Esophagus (tissue), 2 donors: ENCODE results near the gene CACNB3. TPM values are rescaled to one million over a fixed set of nuclear protein-coding genes. Genes with fewer than 3 reads are reported as not detected.
A peak's percentile ranks its signal among the peaks of the same experiment; 100 is the strongest.
"Not testable (repeated sequence)": the region's sequence is repeated elsewhere in the genome, so short reads cannot be mapped to it uniquely, and the experiment has no call there.

Experiments
- H3K27ac ChIP-seq, 2 donors: one replicate each; pipeline ENCODE4 v1.5.1; 2013; ENCODE audit warnings: low read depth in 2 of 2, mild to moderate bottlenecking in 2 of 2, inconsistent platforms in 1 of 2, low read length in 1 of 2, moderate library complexity in 1 of 2
- H3K27me3 ChIP-seq, 2 donors: one replicate each; pipeline ENCODE4 v1.6.1; 2013; ENCODE audit warnings: low read length in 2 of 2, control low read depth in 1 of 2, mild to moderate bottlenecking in 1 of 2; ENCODE audit not compliant: insufficient read depth in 2 of 2, control insufficient read depth in 1 of 2
- H3K36me3 ChIP-seq, 2 donors: one replicate each; pipeline ENCODE4 v1.6.1; 2013; ENCODE audit warnings: low read length in 1 of 2; ENCODE audit not compliant: control insufficient read depth in 2 of 2, insufficient read depth in 2 of 2
- H3K4me1 ChIP-seq, 2 donors: one replicate each; pipeline ENCODE4 v1.6.1; 2013; ENCODE audit warnings: low read length in 1 of 2; ENCODE audit not compliant: control insufficient read depth in 2 of 2, insufficient read depth in 2 of 2
- H3K4me3 ChIP-seq, 2 donors: one replicate each; pipeline ENCODE4 v1.5.1; 2013; ENCODE audit warnings: low read length in 2 of 2, mild to moderate bottlenecking in 2 of 2, low read depth in 1 of 2, moderate library complexity in 1 of 2
- H3K9me3 ChIP-seq, 2 donors: one replicate each; pipeline ENCODE4 v1.6.1; 2013; ENCODE audit warnings: mild to moderate bottlenecking in 2 of 2, low read depth in 1 of 2, low read length in 1 of 2, moderate library complexity in 1 of 2; ENCODE audit not compliant: control insufficient read depth in 2 of 2, insufficient read depth in 1 of 2
- WGBS, 2 donors: extraction: QIAGEN DNeasy Blood & Tissue Kit; methylation state at CpG; one replicate each; pipeline ENCODE4 v1.1.7; 2013; 5-methylcytosine and 5-hydroxymethylcytosine counted together
- polyA plus RNA-seq, 2 donors: library from polyadenylated mRNA; stranded (reverse); fragments of 200-250 nt; gene quantifications; one replicate each; pipeline ENCODE4 v1.2.3, GENCODE V29; 2013
- donor health status: healthy with polysubstance abuse.
- donor health status: Bipolar disorder and iron deficiency.

CACNB3 gene
- polyA plus RNA-seq, 2 donors, result 21.5 to 24.3 TPM

DNA sequence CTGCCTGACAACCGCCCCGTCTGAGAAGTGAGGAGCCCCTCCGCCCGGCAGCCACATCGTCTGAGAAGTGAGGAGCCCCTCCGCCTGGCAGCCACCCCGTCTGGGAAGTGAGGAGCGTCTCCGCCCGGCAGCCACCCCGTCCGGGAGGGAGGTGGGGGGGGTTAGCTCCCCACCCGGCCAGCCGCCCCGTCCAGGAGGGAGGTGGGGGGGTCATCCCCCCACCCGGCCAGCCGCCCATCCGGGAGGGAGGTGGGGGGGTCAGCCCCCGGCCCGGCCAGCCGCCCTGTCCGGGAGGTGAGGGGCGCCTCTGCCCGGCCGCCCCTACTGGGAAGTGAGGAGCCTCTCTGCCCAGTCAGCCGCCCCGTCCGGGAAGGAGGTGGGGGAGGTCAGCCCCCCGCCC, 23.7 kb downstream of the CACNB3 start:
- H3K9me3 ChIP-seq, H3K4me1 ChIP-seq, H3K4me3 ChIP-seq, H3K27me3 ChIP-seq, H3K27ac ChIP-seq: not testable (repeated sequence)
- WGBS, 2 donors, result 91 to 95% methylated on average over 21 to 29 of the region's 29 CpGs
- H3K36me3 ChIP-seq, result peaks cover 14 to 29% of the 10 kb centered on the region in 2 donors

- H3K36me3 ChIP-seq, result peaks cover 0 to 3% of the 10 kb centered on the region in 2 donors
- H3K4me1 ChIP-seq, result no peaks in the 10 kb centered on the region
- H3K4me3 ChIP-seq, result peak within 1 kb of the TSS; percentile 96 to 97
- peak within 1 kb of the TSS; percentile 88 to 90 for H3K27ac ChIP-seq
- no peaks in the 10 kb centered on the region for H3K9me3 ChIP-seq
- H3K27me3 ChIP-seq, result no peaks in the 10 kb centered on the region
- 0% methylated on average over 53 of the region's 53 CpGs for WGBS, 2 donors
Measured at GRCh38 chr12:48851883-48852733, 33.8 kb downstream of the CACNB3 start, which contains the start of gene DDX23. TSS of gene DDX23 (minus strand) at chr12:48852163. CDS start at chr12:48845782, 6,381 bp downstream.

- 0 to 2% methylated on average over 11 of the region's 11 CpGs for WGBS, 2 donors
- Histone ChIP-seq H3K4me3 (peak overlapping the region; percentile 96 to 97), H3K9me3 (no peaks in the 10 kb centered on the region), H3K27me3 (no peaks in the 10 kb centered on the region), H3K27ac (peak overlapping the region; percentile 71 to 75), H3K36me3 (peaks cover 0 to 3% of the 10 kb centered on the region in 2 donors), H3K4me1 (no peaks in the 10 kb centered on the region)
Measured at GRCh38 chr12:48852734-48853688, 34.7 kb downstream of the CACNB3 start.

- WGBS, 2 donors, result 86 to 88% methylated on average over 4 of the region's 4 CpGs
Measured at GRCh38 chr12:48854488-48854887, 36.2 kb downstream of the CACNB3 start.

DNA sequence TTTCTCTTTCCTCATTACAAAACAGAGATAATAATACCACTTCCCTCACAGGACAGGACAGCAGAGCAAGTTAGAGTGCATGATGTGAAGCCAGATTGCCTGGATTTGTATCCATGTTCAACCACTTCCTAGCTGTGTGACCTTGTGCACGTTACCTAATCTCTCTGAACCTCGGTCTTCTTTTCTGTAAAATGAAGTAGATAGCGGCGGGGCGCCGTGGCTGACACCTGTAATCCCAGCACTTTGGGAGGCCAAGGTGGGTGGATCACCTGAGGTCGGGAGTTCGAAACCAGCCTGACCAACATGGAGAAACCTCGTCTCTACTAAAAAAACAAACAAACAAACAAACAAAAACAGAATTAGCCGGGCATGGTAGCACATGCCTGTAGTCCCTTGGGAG, 36.6 kb downstream of the CACNB3 start:
- not testable (repeated sequence) for H3K27me3 ChIP-seq, H3K4me3 ChIP-seq

More at GRCh38 chr12:48854488-48854887, 36.2 kb downstream of the CACNB3 start:
- Histone ChIP-seq H3K36me3 (no peaks in the 10 kb centered on the region), H3K4me1 (no peaks in the 10 kb centered on the region), H3K27me3 (no peaks in the 10 kb centered on the region), H3K27ac (no peak overlapping the region), H3K4me3 (no peak overlapping the region), H3K9me3 (no peaks in the 10 kb centered on the region)

DNA sequence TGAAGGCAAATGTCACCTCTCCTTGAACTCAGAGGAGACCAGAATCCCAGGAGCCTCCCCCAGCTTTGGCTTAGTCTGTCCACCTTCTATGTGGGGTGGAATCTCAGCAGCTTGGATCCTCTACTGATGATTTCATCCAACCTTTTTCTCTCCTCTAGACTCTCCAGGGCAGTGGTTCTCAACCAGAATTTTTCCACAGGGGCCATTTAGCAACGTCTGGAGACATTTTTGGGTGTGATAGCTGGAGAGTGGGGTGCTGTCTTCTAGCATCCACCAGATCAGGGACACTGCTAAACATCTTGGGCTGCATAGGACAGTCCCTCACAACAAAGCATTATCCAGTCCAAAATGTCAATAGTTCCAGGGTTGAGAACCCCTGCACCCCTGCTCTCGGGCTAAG, 38.1 kb downstream of the CACNB3 start:
- H3K36me3 ChIP-seq, result peaks cover 0 to 2% of the 10 kb centered on the region in 2 donors
- 57 to 63% methylated on average over 2 of the region's 2 CpGs for WGBS, 2 donors

More for the DNA sequence above, 36.6 kb downstream of the CACNB3 start:
- WGBS, 2 donors, result 84 to 90% methylated on average over 10 of the region's 10 CpGs
- not testable (repeated sequence) for H3K36me3 ChIP-seq, H3K27ac ChIP-seq, H3K9me3 ChIP-seq, H3K4me1 ChIP-seq

GRCh38 chr12:48857278-48857994, 39.1 kb downstream of the CACNB3 start:
- Histone ChIP-seq H3K4me3 (no peak overlapping the region), H3K36me3 (peaks cover 0 to 2% of the 10 kb centered on the region in 2 donors), H3K9me3 (peaks cover 0 to 2% of the 10 kb centered on the region in 2 donors), H3K27me3 (no peaks in the 10 kb centered on the region), H3K4me1 (no peaks in the 10 kb centered on the region), H3K27ac (no peak overlapping the region)
- 80 to 83% methylated on average over 13 of the region's 13 CpGs for WGBS, 2 donors

More for the DNA sequence above, 38.1 kb downstream of the CACNB3 start:
- Histone ChIP-seq H3K4me1 (no peaks in the 10 kb centered on the region), H3K27me3 (no peaks in the 10 kb centered on the region), H3K4me3 (no peak overlapping the region), H3K27ac (no peak overlapping the region), H3K9me3 (no peaks in the 10 kb centered on the region)

- no peak overlapping the region for H3K27ac ChIP-seq
- peaks cover 0 to 2% of the 10 kb centered on the region in 2 donors for H3K9me3 ChIP-seq
- no peak overlapping the region for H3K4me3 ChIP-seq
- H3K36me3 ChIP-seq, result peaks cover 0 to 2% of the 10 kb centered on the region in 2 donors
- H3K27me3 ChIP-seq, result peaks cover 0 to under 1% of the 10 kb centered on the region in 2 donors
- 76 to 85% methylated on average over 8 of the region's 8 CpGs for WGBS, 2 donors
- no peaks in the 10 kb centered on the region for H3K4me1 ChIP-seq
Measured at GRCh38 chr12:48858043-48858442, 39.7 kb downstream of the CACNB3 start.

GRCh38 chr12:48859607-48860006, 41.3 kb downstream of the CACNB3 start:
- no peak overlapping the region for H3K27ac ChIP-seq
- no peak overlapping the region for H3K4me3 ChIP-seq
- peaks cover 0 to 3% of the 10 kb centered on the region in 2 donors for H3K27me3 ChIP-seq
- peaks cover 0 to 2% of the 10 kb centered on the region in 2 donors for H3K36me3 ChIP-seq
- peaks cover 0 to 2% of the 10 kb centered on the region in 2 donors for H3K9me3 ChIP-seq
- 95 to 96% methylated on average over 5 of the region's 5 CpGs for WGBS, 2 donors
- H3K4me1 ChIP-seq, result no peaks in the 10 kb centered on the region
